PC-9 (cell line): ENCODE results near the gene ACSL6. TPM values are rescaled to one million over a fixed set of nuclear protein-coding genes. Genes with fewer than 3 reads are reported as not detected.

Source experiments
- BruUV-seq: library from RNA; stranded (reverse); fragments of 400-500 nt; replicated peaks from 2 replicates; lab custom pipeline; 2021; lab: Mats Ljungman, UMichigan
- CTCF ChIA-PET: fragments of 300-600 bp; sonication (Branson Sonifier 250); formaldehyde crosslinking; loops from one replicate; lab custom pipeline; 2022; ENCODE audit warnings: antibody characterized with exemption; lab: Charles Lee
- POLR2A ChIA-PET: fragments of 300-600 bp; sonication (Branson Sonifier 250); formaldehyde crosslinking; loops from one replicate; lab custom pipeline; 2022; ENCODE audit warnings: antibody characterized with exemption; ENCODE audit not compliant: unreplicated experiment; lab: Charles Lee
- DNase-seq, 2 experiments: peaks; one replicate each; pipeline versions ENCODE4 v3.0.0 to v3.0.0-alpha.2; 2015 to 2022; ENCODE audit warnings: mixed read lengths in 1 of 2
- H2AFZ ChIP-seq: fragments of 200-600 bp; sonication (generic); 2 replicates; pipeline ENCODE4 v1.8.1; 2017; ENCODE audit warnings: antibody characterized with exemption
- H3F3A ChIP-seq: fragments of 200-600 bp; sonication (generic); 2 replicates; pipeline ENCODE4 v1.8.1; 2017; ENCODE audit warnings: antibody characterized with exemption, mild to moderate bottlenecking, low read depth; ENCODE audit not compliant: insufficient read depth
- H3K27ac ChIP-seq: fragments of 200-600 bp; sonication (generic); 2 replicates; pipeline ENCODE4 v1.6.1; 2016; ENCODE audit warnings: mixed run types
- H3K27me3 ChIP-seq: fragments of 200-600 bp; sonication (generic); 2 replicates; pipeline ENCODE4 v1.6.1; 2016; ENCODE audit warnings: low read depth, mixed run types; ENCODE audit not compliant: insufficient read depth
- H3K36me3 ChIP-seq: fragments of 200-600 bp; sonication (generic); 2 replicates; pipeline ENCODE4 v1.6.1; 2016; ENCODE audit warnings: low read depth, mixed run types
- H3K4me1 ChIP-seq: fragments of 200-600 bp; sonication (generic); replicated peaks from 2 replicates; pipeline ENCODE4 v1.6.1; 2016; ENCODE audit warnings: mixed run types; ENCODE audit not compliant: insufficient read depth
- H3K4me2 ChIP-seq: fragments of 200-600 bp; sonication (generic); 2 replicates; pipeline ENCODE4 v1.6.1; 2017; ENCODE audit warnings: mixed run types
- H3K4me3 ChIP-seq: fragments of 200-600 bp; sonication (generic); 2 replicates; pipeline ENCODE4 v1.6.1; 2016; ENCODE audit warnings: mixed run types
- H3K79me2 ChIP-seq: fragments of 200-600 bp; sonication (generic); 2 replicates; pipeline ENCODE4 v1.6.1; 2017; ENCODE audit warnings: low read depth, mixed run types
- H3K9me2 ChIP-seq: fragments of 200-600 bp; sonication (generic); 2 replicates; pipeline ENCODE4 v1.8.1; 2017; ENCODE audit warnings: mild to moderate bottlenecking; ENCODE audit not compliant: insufficient read depth
- H3K9me3 ChIP-seq: fragments of 200-600 bp; sonication (generic); 2 replicates; pipeline ENCODE4 v1.8.1; 2016; ENCODE audit warnings: low read depth; ENCODE audit not compliant: insufficient read depth
- H4K20me1 ChIP-seq: fragments of 200-600 bp; sonication (generic); 2 replicates; pipeline ENCODE4 v1.8.1; 2017; ENCODE audit not compliant: insufficient read depth
- EZH2 ChIP-seq: fragments of 200-600 bp; sonication (generic); IDR thresholded peaks from 2 replicates; pipeline ENCODE4 v1.8.0; 2017; ENCODE audit warnings: antibody characterized with exemption, low read depth
- intact Hi-C: fragments of 100-400 bp; cut with micrococcal nuclease; formaldehyde crosslinking; loops from one replicate; pipeline ENCODE4 v1.10.0; 2022; ENCODE audit not compliant: unreplicated experiment
- total RNA-seq: library from RNA; stranded (reverse); gene quantifications from 2 replicates; pipeline ENCODE4 v1.2.3, GENCODE V29; 2021
- TF ChIP-seq, protein P1 (sequence below): fragments of 200-600 bp; sonication (generic); conservative IDR thresholded peaks from 2 replicates; pipeline ENCODE4 v1.6.1; 2017; ENCODE audit warnings: mixed run types, antibody characterized with exemption, mild to moderate bottlenecking, moderate library complexity

The ACSL6 gene
- total RNA-seq, 1 experiment from 2014 or later: not detected

DNA sequence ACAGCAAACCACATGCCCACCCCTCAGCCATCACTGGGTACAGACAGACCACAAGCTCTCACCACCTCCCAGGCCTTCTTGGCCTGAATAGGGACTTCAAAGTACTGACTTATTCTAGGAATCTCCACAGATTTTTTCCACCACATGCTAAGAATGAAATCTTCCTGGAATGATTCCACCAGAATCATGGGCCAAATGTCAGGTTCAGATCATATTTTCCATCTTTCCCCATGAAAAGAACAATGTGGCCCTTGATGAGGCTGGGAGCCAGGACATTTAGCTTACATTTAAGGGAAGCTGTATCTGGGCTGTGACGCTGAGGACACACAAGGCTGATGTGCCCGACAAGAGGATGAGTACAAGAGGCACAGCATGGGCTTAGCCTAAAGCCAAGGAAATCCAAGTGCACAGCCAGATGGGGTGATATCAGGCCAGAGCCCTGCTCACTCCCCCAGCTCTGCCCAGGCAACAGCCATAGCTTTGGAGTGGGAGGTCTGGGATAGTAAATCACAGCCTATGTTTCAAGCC is 28.1 kb downstream of the ACSL6 start:
- ChIA-PET CTCF (no interaction called here), POLR2A (no interaction called here)
- intact Hi-C loops: no loop called here
- no peak overlapping the region for H3K4me3 ChIP-seq
- H3K27ac ChIP-seq: no peak overlapping the region
- no peaks in the 10 kb centered on the region for H3K4me1 ChIP-seq
- no peaks in the 10 kb centered on the region for H4K20me1 ChIP-seq
- no peak overlapping the region for H3K4me2 ChIP-seq
- BruUV-seq: no TSS peak
- no peaks in the 10 kb centered on the region for H3F3A ChIP-seq
- H2AFZ ChIP-seq: no peak overlapping the region
- no peaks in the 10 kb centered on the region for H3K36me3 ChIP-seq
- TF ChIP-seq EZH2: no peak
- TF ChIP-seq, protein P1, sequence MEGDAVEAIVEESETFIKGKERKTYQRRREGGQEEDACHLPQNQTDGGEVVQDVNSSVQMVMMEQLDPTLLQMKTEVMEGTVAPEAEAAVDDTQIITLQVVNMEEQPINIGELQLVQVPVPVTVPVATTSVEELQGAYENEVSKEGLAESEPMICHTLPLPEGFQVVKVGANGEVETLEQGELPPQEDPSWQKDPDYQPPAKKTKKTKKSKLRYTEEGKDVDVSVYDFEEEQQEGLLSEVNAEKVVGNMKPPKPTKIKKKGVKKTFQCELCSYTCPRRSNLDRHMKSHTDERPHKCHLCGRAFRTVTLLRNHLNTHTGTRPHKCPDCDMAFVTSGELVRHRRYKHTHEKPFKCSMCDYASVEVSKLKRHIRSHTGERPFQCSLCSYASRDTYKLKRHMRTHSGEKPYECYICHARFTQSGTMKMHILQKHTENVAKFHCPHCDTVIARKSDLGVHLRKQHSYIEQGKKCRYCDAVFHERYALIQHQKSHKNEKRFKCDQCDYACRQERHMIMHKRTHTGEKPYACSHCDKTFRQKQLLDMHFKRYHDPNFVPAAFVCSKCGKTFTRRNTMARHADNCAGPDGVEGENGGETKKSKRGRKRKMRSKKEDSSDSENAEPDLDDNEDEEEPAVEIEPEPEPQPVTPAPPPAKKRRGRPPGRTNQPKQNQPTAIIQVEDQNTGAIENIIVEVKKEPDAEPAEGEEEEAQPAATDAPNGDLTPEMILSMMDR: no peak
- H3K27me3 ChIP-seq: 0 out of 2 replicates have a peak, but pooled peaks cover 5% of the 10 kb centered on the region
- H3K9me3 ChIP-seq: no peaks in the 10 kb centered on the region
- DNase-seq: no peak
- H3K79me2 ChIP-seq: no peaks in the 10 kb centered on the region
- no peaks in the 10 kb centered on the region for H3K9me2 ChIP-seq

DNA sequence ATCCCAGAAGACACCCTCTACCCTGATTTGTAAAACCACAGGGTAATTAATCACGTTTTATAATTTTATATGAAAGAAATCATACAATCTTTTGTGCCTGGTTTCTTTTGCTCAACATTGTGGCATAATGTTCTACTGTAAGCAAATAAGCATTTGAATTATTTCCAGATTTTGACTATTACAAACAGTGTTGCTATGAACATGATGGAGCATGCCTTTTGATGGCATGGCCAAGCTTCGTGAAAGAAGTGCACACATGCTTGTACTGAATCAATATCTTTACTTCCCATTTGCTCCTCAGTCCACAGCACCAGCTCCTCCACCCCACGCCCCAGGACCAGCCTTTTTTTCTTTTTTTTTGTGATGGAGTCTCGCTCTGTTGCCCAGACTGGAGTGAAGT is 29.9 kb downstream of the ACSL6 start:
- no peak overlapping the region for H3K4me3 ChIP-seq
- TF ChIP-seq, protein P1: no peak
- no peak for TF ChIP-seq EZH2
- no peaks in the 10 kb centered on the region for H3K36me3 ChIP-seq
- BruUV-seq: no TSS peak
- H2AFZ ChIP-seq: no peak overlapping the region
- no peak for DNase-seq
- intact Hi-C loops: no loop called here
- H4K20me1 ChIP-seq: no peaks in the 10 kb centered on the region
- no peak overlapping the region for H3K4me2 ChIP-seq
- H3K9me3 ChIP-seq: no peaks in the 10 kb centered on the region
- CTCF ChIA-PET: no interaction called here
- no peaks in the 10 kb centered on the region for H3F3A ChIP-seq
- no peaks in the 10 kb centered on the region for H3K79me2 ChIP-seq
- 0 out of 2 replicates have a peak, but pooled peaks cover 5% of the 10 kb centered on the region for H3K27me3 ChIP-seq
- H3K4me1 ChIP-seq: no peaks in the 10 kb centered on the region
- H3K27ac ChIP-seq: no peak overlapping the region
- no peaks in the 10 kb centered on the region for H3K9me2 ChIP-seq
- POLR2A ChIA-PET: no interaction called here

DNA sequence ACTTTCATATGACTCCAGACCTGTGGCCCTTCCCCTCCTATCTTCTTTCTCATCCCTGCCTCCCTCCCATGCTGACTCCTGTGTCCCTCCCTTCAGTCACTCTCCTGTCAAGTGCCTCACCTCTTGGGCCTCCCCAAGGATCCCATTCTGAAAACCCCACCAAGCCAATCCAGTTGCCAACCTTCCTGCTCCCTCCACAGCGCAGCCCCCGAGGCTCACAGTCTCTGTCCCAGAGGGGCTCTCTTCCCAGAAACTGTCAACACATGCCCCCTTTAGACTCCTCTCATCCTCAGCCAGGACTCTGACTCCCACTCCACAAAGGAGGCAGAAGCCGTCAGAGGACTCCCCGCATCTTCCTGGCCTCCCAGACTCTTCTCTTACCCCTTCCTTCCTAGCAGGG is 30.8 kb downstream of the ACSL6 start:
- no peaks in the 10 kb centered on the region for H3K9me2 ChIP-seq
- H3K36me3 ChIP-seq: no peaks in the 10 kb centered on the region
- H3K27ac ChIP-seq: no peak overlapping the region
- no peak for TF ChIP-seq EZH2
- TF ChIP-seq, protein P1: no peak
- intact Hi-C loops: no loop called here
- no peak for DNase-seq
- H3K4me1 ChIP-seq: no peaks in the 10 kb centered on the region
- H4K20me1 ChIP-seq: no peaks in the 10 kb centered on the region
- H3K4me2 ChIP-seq: no peak overlapping the region
- ChIA-PET CTCF (no interaction called here), POLR2A (no interaction called here)
- H3K79me2 ChIP-seq: no peaks in the 10 kb centered on the region
- H3K9me3 ChIP-seq: no peaks in the 10 kb centered on the region
- no peak overlapping the region for H3K4me3 ChIP-seq
- H2AFZ ChIP-seq: no peak overlapping the region
- no peaks in the 10 kb centered on the region for H3F3A ChIP-seq
- H3K27me3 ChIP-seq: 0 out of 2 replicates have a peak, but pooled peaks cover 5% of the 10 kb centered on the region
- no TSS peak for BruUV-seq
